Natural killer cell (primary cell): ENCODE data around the gene MYLK. TPM values are rescaled to one million over a fixed set of nuclear protein-coding genes. Genes with fewer than 3 reads are reported as not detected.

ENCODE experiments used
- ATAC-seq, 3 donors: fragments of 150-1000 bp in 2 of 3; fragments of 200-7000 bp in 1 of 3; cut with Tn5 transposase; 1 replicate in 1 of 3; 2 replicates in 2 of 3; pipeline ENCODE4 v1.10.0; 2021; ENCODE audit warnings: mild to moderate bottlenecking in 2 of 3, moderate library complexity in 2 of 3
- DNase-seq, 2 donors: peaks; one replicate each; pipeline versions ENCODE4 v3.0.0 to v3.0.0-alpha.2; 2013 to 2021; ENCODE audit warnings: mixed read lengths in 1 of 2
- H3K27ac ChIP-seq: one replicate; pipeline ENCODE4 v1.5.1; 2013; ENCODE audit warnings: mild to moderate bottlenecking, low read length
- H3K27me3 ChIP-seq: one replicate; pipeline ENCODE4 v1.6.1; 2013; ENCODE audit warnings: low read length; ENCODE audit not compliant: control insufficient read depth, insufficient read depth
- H3K36me3 ChIP-seq: one replicate; pipeline ENCODE4 v1.6.1; 2013; ENCODE audit warnings: low read length; ENCODE audit not compliant: control insufficient read depth, insufficient read depth
- H3K4me1 ChIP-seq: one replicate; pipeline ENCODE4 v1.6.1; 2013; ENCODE audit warnings: low read length; ENCODE audit not compliant: control insufficient read depth, insufficient read depth
- H3K4me3 ChIP-seq: one replicate; pipeline ENCODE4 v1.5.1; 2013; ENCODE audit warnings: low read length
- H3K9me3 ChIP-seq: one replicate; pipeline ENCODE4 v1.6.1; 2013; ENCODE audit warnings: low read length; ENCODE audit not compliant: control insufficient read depth, insufficient read depth
- H3K27ac Mint-ChIP-seq, 2 donors: one replicate each; pipeline ENCODE4 v1.8.0; 2022; ENCODE audit warnings: mild to moderate bottlenecking in 2 of 2, mixed read lengths in 2 of 2, moderate library complexity in 1 of 2
- H3K27me3 Mint-ChIP-seq, 2 donors: one replicate each; pipeline ENCODE4 v1.8.0; 2022; ENCODE audit warnings: low read depth in 2 of 2, mixed read lengths in 2 of 2
- H3K36me3 Mint-ChIP-seq: one replicate; pipeline ENCODE4 v1.8.0; 2022; ENCODE audit warnings: mixed read lengths
- H3K4me1 Mint-ChIP-seq, 2 donors: one replicate each; pipeline ENCODE4 v1.8.0; 2022; ENCODE audit warnings: mixed read lengths in 2 of 2
- H3K4me3 Mint-ChIP-seq: one replicate; pipeline ENCODE4 v1.8.0; 2022; ENCODE audit warnings: mild to moderate bottlenecking, moderate library complexity, mixed read lengths
- H3K9me3 Mint-ChIP-seq, 2 donors: one replicate each; pipeline ENCODE4 v1.8.0; 2022; ENCODE audit warnings: mixed read lengths in 2 of 2
- CTCF ChIP-seq: fragments of 200-600 bp; IDR thresholded peaks from one replicate; pipeline ENCODE4 v1.8.0; 2022; ENCODE audit warnings: antibody characterized with exemption
- WGBS: methylation state at CpG from one replicate; pipeline ENCODE4 v1.1.7; 2013; ENCODE audit warnings: missing lambda C conversion rate; ENCODE audit not compliant: insufficient coverage; 5-methylcytosine and 5-hydroxymethylcytosine counted together
- intact Hi-C: fragments of 100-400 bp; cut with micrococcal nuclease; formaldehyde crosslinking; loops from one replicate; pipeline ENCODE4 v1.14.2; 2022
- total RNA-seq, 4 donors: library from RNA; stranded (reverse); fragments of 120-200 nt in 1 of 4; gene quantifications; one replicate each; pipeline versions ENCODE4 v1.2.3 to v1.2.4, GENCODE V29; 2013 to 2022

Gene MYLK
- total RNA-seq, 3 donors from 2014 or later (not counting 1 experiment from before 2014, with no cell fraction given) = 0.39 to 5.4 (median 3.4) TPM

- no peaks in the 10 kb centered on the region for H3K27me3 ChIP-seq
- WGBS = 98% methylated on average over 2 of the region's 2 CpGs
- intact Hi-C loops = loop anchor here (10.0 kb wide), 1 partner anchor 1173 kb away; the partner anchor contains the start of gene WDR5B
- H3K4me1 ChIP-seq = peaks cover 13% of the 10 kb centered on the region
- Mint-ChIP-seq H3K4me1 (peaks cover 14 to 21% of the 10 kb centered on the region in 2 donors), H3K9me3 (no peaks in the 10 kb centered on the region), H3K36me3 (no peaks in the 10 kb centered on the region), H3K4me3 (peak overlapping the region; percentile 42), H3K27ac (no peak overlapping the region), H3K27me3 (no peaks in the 10 kb centered on the region)
- DNase-seq (no peak), ATAC-seq (no peak)
- H3K36me3 ChIP-seq = no peaks in the 10 kb centered on the region
- no peak overlapping the region for H3K4me3 ChIP-seq
- H3K9me3 ChIP-seq = peaks cover 16% of the 10 kb centered on the region
- H3K27ac ChIP-seq = no peak overlapping the region
- TF ChIP-seq CTCF = no peak
Observed at GRCh38 chr3:123587401-123587800, 296.7 kb downstream of the MYLK start.

DNA sequence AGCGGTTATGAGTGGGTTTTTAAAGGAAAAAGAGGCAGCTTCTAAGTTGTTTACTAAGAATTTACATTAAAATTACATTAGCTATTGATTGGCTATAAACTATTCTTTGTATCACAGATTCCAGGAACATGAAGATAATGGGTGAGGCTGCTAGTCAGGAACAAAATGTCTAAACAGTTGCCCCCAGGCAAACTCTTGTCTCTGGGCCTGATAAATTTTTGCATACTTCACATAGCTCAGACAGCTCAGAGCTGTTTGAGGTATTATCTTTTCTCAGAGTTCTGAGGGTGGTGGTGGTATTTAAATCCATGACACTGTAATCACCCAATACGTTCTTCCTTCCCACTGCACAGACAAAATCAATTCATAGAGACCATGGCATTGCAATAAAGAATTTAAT is 297.2 kb downstream of the MYLK start:
- WGBS = no CpG with 5 or more reads among the region's 2 CpGs
- H3K27me3 Mint-ChIP-seq = no peaks in the 10 kb centered on the region
- Histone ChIP-seq H3K36me3 (no peaks in the 10 kb centered on the region), H3K27me3 (no peaks in the 10 kb centered on the region), H3K27ac (no peak overlapping the region), H3K4me1 (peaks cover 13% of the 10 kb centered on the region), H3K9me3 (peaks cover 16% of the 10 kb centered on the region), H3K4me3 (no peak overlapping the region)
- intact Hi-C loops = loop anchor here (10.0 kb wide), 1 partner anchor 1172 kb away; the partner anchor contains the start of gene WDR5B
- H3K4me1 Mint-ChIP-seq = peaks cover 15 to 22% of the 10 kb centered on the region in 2 donors
- TF ChIP-seq CTCF = no peak
- no peak overlapping the region for H3K27ac Mint-ChIP-seq
- H3K4me3 Mint-ChIP-seq = peak overlapping the region; percentile 42
- DNase-seq = no peak
- no peak for ATAC-seq
- no peaks in the 10 kb centered on the region for H3K9me3 Mint-ChIP-seq
- H3K36me3 Mint-ChIP-seq = no peaks in the 10 kb centered on the region

- no peaks in the 10 kb centered on the region for H3K36me3 Mint-ChIP-seq
Observed at GRCh38 chr3:123586131-123586530, 298.0 kb downstream of the MYLK start.

More at GRCh38 chr3:123586131-123586530, 298.0 kb downstream of the MYLK start:
- Histone ChIP-seq H3K36me3 (peaks cover 4% of the 10 kb centered on the region), H3K27ac (peak overlapping the region; percentile 95), H3K9me3 (peaks cover 15% of the 10 kb centered on the region), H3K4me3 (peak overlapping the region; percentile 83), H3K27me3 (no peaks in the 10 kb centered on the region), H3K4me1 (peaks cover 13% of the 10 kb centered on the region)
- H3K4me3 Mint-ChIP-seq = no peak overlapping the region
- 12% methylated on average over 7 of the region's 10 CpGs for WGBS
- no peak overlapping the region for H3K27ac Mint-ChIP-seq
- H3K27me3 Mint-ChIP-seq = no peaks in the 10 kb centered on the region
- peaks cover 15 to 22% of the 10 kb centered on the region in 2 donors for H3K4me1 Mint-ChIP-seq
- DNase-seq = peak in 1 of 2 donors; percentile 47
- ATAC-seq = no peak
- no peak for TF ChIP-seq CTCF
- no peaks in the 10 kb centered on the region for H3K9me3 Mint-ChIP-seq
- intact Hi-C loops = loop anchor here (10.0 kb wide), 1 partner anchor 1171 kb away; the partner anchor contains the start of gene WDR5B
